BLaER1 (cell line): ENCODE measurements around the gene SHC3.

ENCODE experiments used
- H3K27ac ChIP-seq: shearing (Covaris generic); formaldehyde crosslinking; 2 replicates; pipeline ENCODE4 v1.8.1; 2022
- H3K27me3 ChIP-seq: shearing (Covaris generic); formaldehyde crosslinking; 2 replicates; pipeline ENCODE4 v1.8.1; 2022
- H3K36me3 ChIP-seq: shearing (Covaris generic); formaldehyde crosslinking; 2 replicates; pipeline ENCODE4 v1.8.1; 2022
- H3K4me1 ChIP-seq: shearing (Covaris generic); formaldehyde crosslinking; 2 replicates; pipeline ENCODE4 v1.8.1; 2022
- H3K4me2 ChIP-seq: shearing (Covaris generic); formaldehyde crosslinking; 2 replicates; pipeline ENCODE4 v1.8.1; 2022
- H3K4me3 ChIP-seq: shearing (Covaris generic); formaldehyde crosslinking; 2 replicates; pipeline ENCODE4 v1.8.1; 2022
- H3K9ac ChIP-seq: shearing (Covaris generic); formaldehyde crosslinking; 2 replicates; pipeline ENCODE4 v1.8.1; 2022
- H3K9me3 ChIP-seq: shearing (Covaris generic); formaldehyde crosslinking; 2 replicates; pipeline ENCODE4 v1.8.1; 2022
- H4K20me1 ChIP-seq: shearing (Covaris generic); formaldehyde crosslinking; 2 replicates; pipeline ENCODE4 v1.8.1; 2022
- Cebpa-rat ChIP-seq: shearing (Covaris generic); IDR thresholded peaks from 2 replicates; pipeline ENCODE4 v1.8.1; 2022

SHC3 gene

GRCh38 chr9:88987661-88988060, 191.0 kb downstream of the SHC3 start:
- no peak overlapping the region for H3K27ac ChIP-seq
- no peak for TF ChIP-seq Cebpa-rat
- no peaks in the 10 kb centered on the region for H4K20me1 ChIP-seq
- no peaks in the 10 kb centered on the region for H3K36me3 ChIP-seq
- H3K4me1 ChIP-seq = peaks cover 25% of the 10 kb centered on the region
- peaks cover 28% of the 10 kb centered on the region for H3K27me3 ChIP-seq
- no peaks in the 10 kb centered on the region for H3K9me3 ChIP-seq
- H3K4me3 ChIP-seq = no peak overlapping the region
- no peak overlapping the region for H3K4me2 ChIP-seq
- no peak overlapping the region for H3K9ac ChIP-seq

- Histone ChIP-seq H3K9me3 (no peaks in the 10 kb centered on the region; the same call in 1 of the 2 replicates), H3K27ac (no peak overlapping the region), H4K20me1 (no peaks in the 10 kb centered on the region), H3K4me2 (no peak overlapping the region), H3K4me3 (no peak overlapping the region), H3K9ac (no peak overlapping the region), H3K36me3 (no peaks in the 10 kb centered on the region), H3K4me1 (peaks cover 17% of the 10 kb centered on the region), H3K27me3 (peaks cover 19% of the 10 kb centered on the region)
- no peak for TF ChIP-seq Cebpa-rat
Observed at GRCh38 chr9:88986776-88987175, 191.8 kb downstream of the SHC3 start.

GRCh38 chr9:88985616-88986015, 193.0 kb downstream of the SHC3 start:
- Histone ChIP-seq H3K4me2 (no peak overlapping the region), H3K27me3 (peaks cover 10% of the 10 kb centered on the region), H3K4me3 (no peak overlapping the region), H3K36me3 (no peaks in the 10 kb centered on the region), H3K9ac (no peak overlapping the region), H3K4me1 (peaks cover 15% of the 10 kb centered on the region), H3K9me3 (peaks cover 4% of the 10 kb centered on the region), H3K27ac (no peak overlapping the region), H4K20me1 (no peaks in the 10 kb centered on the region)
- TF ChIP-seq Cebpa-rat = no peak

GRCh38 chr9:88984543-88984883, 194.1 kb downstream of the SHC3 start:
- no peak for TF ChIP-seq Cebpa-rat
- Histone ChIP-seq H3K36me3 (no peaks in the 10 kb centered on the region), H3K4me3 (no peak overlapping the region), H4K20me1 (no peaks in the 10 kb centered on the region), H3K4me2 (no peak overlapping the region), H3K27ac (no peak overlapping the region), H3K4me1 (peaks cover 8% of the 10 kb centered on the region), H3K27me3 (no peaks in the 10 kb centered on the region), H3K9me3 (peaks cover 12% of the 10 kb centered on the region), H3K9ac (no peak overlapping the region)

- peaks cover 3% of the 10 kb centered on the region for H3K4me1 ChIP-seq
- peaks cover 16% of the 10 kb centered on the region for H3K9me3 ChIP-seq
- H4K20me1 ChIP-seq = no peaks in the 10 kb centered on the region
- H3K27me3 ChIP-seq = no peaks in the 10 kb centered on the region
- H3K4me2 ChIP-seq = no peak overlapping the region
- H3K4me3 ChIP-seq = no peak overlapping the region
- H3K27ac ChIP-seq = no peak overlapping the region
- no peak for TF ChIP-seq Cebpa-rat
- no peak overlapping the region for H3K9ac ChIP-seq
- H3K36me3 ChIP-seq = no peaks in the 10 kb centered on the region
Observed at GRCh38 chr9:88983865-88984542, 194.6 kb downstream of the SHC3 start.

GRCh38 chr9:88980740-88981203, 197.8 kb downstream of the SHC3 start:
- Histone ChIP-seq H3K4me3 (no peak overlapping the region), H3K27me3 (no peaks in the 10 kb centered on the region), H3K4me1 (no peaks in the 10 kb centered on the region), H4K20me1 (no peaks in the 10 kb centered on the region), H3K4me2 (no peak overlapping the region), H3K36me3 (no peaks in the 10 kb centered on the region), H3K9me3 (peaks cover 20% of the 10 kb centered on the region), H3K9ac (no peak overlapping the region), H3K27ac (no peak overlapping the region)
- TF ChIP-seq Cebpa-rat = no peak

GRCh38 chr9:88979791-88980190, 198.8 kb downstream of the SHC3 start:
- Histone ChIP-seq H3K4me3 (no peak overlapping the region), H3K4me2 (no peak overlapping the region), H3K4me1 (no peaks in the 10 kb centered on the region), H4K20me1 (no peaks in the 10 kb centered on the region), H3K9ac (no peak overlapping the region), H3K9me3 (peaks cover 20% of the 10 kb centered on the region), H3K27ac (no peak overlapping the region), H3K27me3 (no peaks in the 10 kb centered on the region), H3K36me3 (no peaks in the 10 kb centered on the region)
- TF ChIP-seq Cebpa-rat = no peak

GRCh38 chr9:88979021-88979420, 199.6 kb downstream of the SHC3 start:
- Histone ChIP-seq H3K27me3 (no peaks in the 10 kb centered on the region), H3K4me1 (no peaks in the 10 kb centered on the region), H3K4me3 (no peak overlapping the region)

GRCh38 chr9:88978034-88978433, 200.6 kb downstream of the SHC3 start:
- no peaks in the 10 kb centered on the region for H3K36me3 ChIP-seq
- H3K27me3 ChIP-seq = no peaks in the 10 kb centered on the region
- H3K4me1 ChIP-seq = no peaks in the 10 kb centered on the region
- H3K27ac ChIP-seq = no peak overlapping the region
- H3K9me3 ChIP-seq = peaks cover 20% of the 10 kb centered on the region
- no peak overlapping the region for H3K9ac ChIP-seq
- no peak overlapping the region for H3K4me2 ChIP-seq
- TF ChIP-seq Cebpa-rat = no peak
- no peak overlapping the region for H3K4me3 ChIP-seq
- H4K20me1 ChIP-seq = no peaks in the 10 kb centered on the region

More at GRCh38 chr9:88979021-88979420, 199.6 kb downstream of the SHC3 start:
- no peaks in the 10 kb centered on the region for H4K20me1 ChIP-seq
- peaks cover 20% of the 10 kb centered on the region for H3K9me3 ChIP-seq
- no peak overlapping the region for H3K27ac ChIP-seq
- no peaks in the 10 kb centered on the region for H3K36me3 ChIP-seq
- no peak overlapping the region for H3K4me2 ChIP-seq
- no peak overlapping the region for H3K9ac ChIP-seq
- no peak for TF ChIP-seq Cebpa-rat

GRCh38 chr9:88976890-88977257, 201.7 kb downstream of the SHC3 start:
- no peaks in the 10 kb centered on the region for H4K20me1 ChIP-seq
- no peak overlapping the region for H3K4me3 ChIP-seq
- no peak overlapping the region for H3K9ac ChIP-seq
- H3K36me3 ChIP-seq = no peaks in the 10 kb centered on the region
- no peaks in the 10 kb centered on the region for H3K4me1 ChIP-seq
- peaks cover 20% of the 10 kb centered on the region for H3K9me3 ChIP-seq
- no peak overlapping the region for H3K27ac ChIP-seq
- H3K27me3 ChIP-seq = no peaks in the 10 kb centered on the region
- H3K4me2 ChIP-seq = no peak overlapping the region
- TF ChIP-seq Cebpa-rat = no peak
